MM.1S (cell line): ENCODE measurements around the gene MDGA2.

Experiments
- CTCF ChIP-seq: fragments of 300-600 bp; sonication (generic); IDR thresholded peaks from 2 replicates; pipeline ENCODE4 v1.5.1; 2016; ENCODE audit warnings: antibody characterized with exemption, low read length, mixed read lengths
- EZH2 ChIP-seq: fragments of 300-600 bp; sonication (generic); optimal IDR thresholded peaks from 2 replicates; pipeline ENCODE3; 2017; ENCODE audit warnings: low read depth, mild to moderate bottlenecking, antibody characterized with exemption, low read length, mixed read lengths
- EZH2phosphoT487 ChIP-seq: fragments of 300-600 bp; sonication (generic); IDR thresholded peaks from 2 replicates; pipeline ENCODE4 v1.6.1; 2018; ENCODE audit warnings: antibody characterized with exemption, low read length

- TF ChIP-seq CTCF: no peak
- no peak for TF ChIP-seq EZH2
- no peak for TF ChIP-seq EZH2phosphoT487
Measured at GRCh38 chr14:46818147-46818546, 857.3 kb downstream of the MDGA2 start.
